BJ (cell line): ENCODE data around the gene PIP4P1. TPM values are rescaled to one million over a fixed set of nuclear protein-coding genes. Genes with fewer than 3 reads are reported as not detected.

Experiments
- CTCF ChIA-PET: fragments of 350-600 bp; formaldehyde crosslinking; extraction: SDS; loops from one replicate; lab custom pipeline; 2021; ENCODE audit warnings: antibody characterized with exemption, inconsistent platforms; lab: Yijun Ruan, JAX
- POLR2A ChIA-PET: fragments of 300-600 bp; sonication (Branson Sonifier 250); formaldehyde crosslinking; extraction: SDS; loops from one replicate; lab custom pipeline; 2021; ENCODE audit warnings: antibody characterized with exemption; lab: Charles Lee
- DNase-seq: peaks from one replicate; pipeline ENCODE4 v3.0.0-alpha.2; 2011; ENCODE audit warnings: low read depth
- H3K27me3 ChIP-seq: 2 replicates; pipeline ENCODE4 v1.6.0; 2011; ENCODE audit warnings: low read length; ENCODE audit not compliant: control insufficient read depth, insufficient read depth
- H3K36me3 ChIP-seq: 2 replicates; pipeline ENCODE4 v1.5.1; 2011; ENCODE audit warnings: low read length; ENCODE audit not compliant: control insufficient read depth, insufficient read depth
- H3K4me3 ChIP-seq: 2 replicates; pipeline ENCODE4 v1.5.1; 2011; ENCODE audit warnings: low read depth, mild to moderate bottlenecking, control low read depth, low read length
- polyA plus RNA-seq: library from polyadenylated mRNA; depleted of rRNA; stranded (reverse); fragments of >200 nt; gene quantifications from 2 replicates; pipeline ENCODE4 v1.2.3, GENCODE V29; 2011
- TF ChIP-seq, protein P1 (sequence below): IDR thresholded peaks from 2 replicates; pipeline ENCODE4 v1.5.1; 2011; ENCODE audit warnings: low read depth, mild to moderate bottlenecking, control low read depth, inconsistent platforms, low read length, moderate library complexity; ENCODE audit not compliant: insufficient read depth

Gene PIP4P1
- polyA plus RNA-seq, 1 experiment = 38.3 TPM

DNA sequence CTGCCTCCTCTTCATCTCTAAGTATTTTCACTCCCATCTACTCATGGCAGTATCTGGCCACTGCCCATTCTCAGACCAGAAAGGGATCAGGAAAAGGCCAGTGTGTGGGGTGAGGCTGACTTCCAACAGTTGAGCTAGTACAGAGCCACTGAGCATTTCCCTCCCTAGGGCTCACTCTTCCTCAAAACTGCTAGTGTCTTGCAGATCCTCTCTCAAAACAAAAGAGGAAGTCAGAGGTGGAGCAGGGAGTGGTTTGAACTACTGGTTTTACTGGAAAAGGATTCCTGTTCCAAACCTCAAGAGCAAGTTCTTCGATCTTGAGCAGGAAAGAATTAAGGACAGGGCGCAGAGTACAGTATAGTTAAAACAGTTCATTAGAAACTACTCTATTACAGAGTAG is 32.4 kb upstream of the PIP4P1 start:
- DNase-seq = no peak
- Histone ChIP-seq H3K4me3 (no peak overlapping the region), H3K36me3 (no peaks in the 10 kb centered on the region), H3K27me3 (no peaks in the 10 kb centered on the region)
- CTCF ChIA-PET = no interaction called here
- POLR2A ChIA-PET = no interaction called here
- TF ChIP-seq, protein P1, sequence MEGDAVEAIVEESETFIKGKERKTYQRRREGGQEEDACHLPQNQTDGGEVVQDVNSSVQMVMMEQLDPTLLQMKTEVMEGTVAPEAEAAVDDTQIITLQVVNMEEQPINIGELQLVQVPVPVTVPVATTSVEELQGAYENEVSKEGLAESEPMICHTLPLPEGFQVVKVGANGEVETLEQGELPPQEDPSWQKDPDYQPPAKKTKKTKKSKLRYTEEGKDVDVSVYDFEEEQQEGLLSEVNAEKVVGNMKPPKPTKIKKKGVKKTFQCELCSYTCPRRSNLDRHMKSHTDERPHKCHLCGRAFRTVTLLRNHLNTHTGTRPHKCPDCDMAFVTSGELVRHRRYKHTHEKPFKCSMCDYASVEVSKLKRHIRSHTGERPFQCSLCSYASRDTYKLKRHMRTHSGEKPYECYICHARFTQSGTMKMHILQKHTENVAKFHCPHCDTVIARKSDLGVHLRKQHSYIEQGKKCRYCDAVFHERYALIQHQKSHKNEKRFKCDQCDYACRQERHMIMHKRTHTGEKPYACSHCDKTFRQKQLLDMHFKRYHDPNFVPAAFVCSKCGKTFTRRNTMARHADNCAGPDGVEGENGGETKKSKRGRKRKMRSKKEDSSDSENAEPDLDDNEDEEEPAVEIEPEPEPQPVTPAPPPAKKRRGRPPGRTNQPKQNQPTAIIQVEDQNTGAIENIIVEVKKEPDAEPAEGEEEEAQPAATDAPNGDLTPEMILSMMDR = no peak

- H3K36me3 ChIP-seq = no peaks in the 10 kb centered on the region
- no peak overlapping the region for H3K4me3 ChIP-seq
- ChIA-PET POLR2A (no interaction called here), CTCF (interaction anchor here (1.2 kb wide), 1 partner anchor 12 kb away, joined by 3 read pairs; no protein-coding TSS in a partner anchor)
- H3K27me3 ChIP-seq = no peaks in the 10 kb centered on the region
- no peak for DNase-seq
- TF ChIP-seq, protein P1 = no peak
Observed at GRCh38 chr14:20492486-20492885, 31.3 kb upstream of the PIP4P1 start.

DNA sequence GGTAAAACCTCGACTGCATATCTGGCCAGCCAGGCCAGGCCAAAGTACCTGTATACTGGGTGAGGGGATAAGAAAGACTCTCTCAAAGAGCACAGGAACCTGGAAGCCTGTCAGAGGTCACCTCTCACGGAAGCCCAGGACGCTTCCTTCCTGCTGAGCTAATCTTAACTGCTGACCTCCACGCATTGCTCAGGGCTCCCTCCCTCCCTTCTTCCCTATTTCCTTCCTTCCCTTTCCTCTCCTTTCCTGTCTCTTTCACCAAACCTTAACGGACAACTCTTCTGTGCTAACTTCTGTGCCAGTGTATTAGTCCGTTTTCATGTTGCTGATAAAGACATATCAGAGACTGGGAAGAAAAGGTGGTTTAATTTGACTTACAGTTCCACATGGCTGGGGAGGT is 29.3 kb upstream of the PIP4P1 start:
- ChIA-PET CTCF (interaction anchor here (1.0 kb wide), 1 partner anchor 15 kb away, joined by 4 read pairs; no protein-coding TSS in a partner anchor), POLR2A (no interaction called here)
- Histone ChIP-seq H3K27me3 (no peaks in the 10 kb centered on the region; the same call in 1 of the 2 replicates), H3K4me3 (no peak overlapping the region), H3K36me3 (no peaks in the 10 kb centered on the region)
- TF ChIP-seq, protein P1 = no peak
- no peak for DNase-seq

DNA sequence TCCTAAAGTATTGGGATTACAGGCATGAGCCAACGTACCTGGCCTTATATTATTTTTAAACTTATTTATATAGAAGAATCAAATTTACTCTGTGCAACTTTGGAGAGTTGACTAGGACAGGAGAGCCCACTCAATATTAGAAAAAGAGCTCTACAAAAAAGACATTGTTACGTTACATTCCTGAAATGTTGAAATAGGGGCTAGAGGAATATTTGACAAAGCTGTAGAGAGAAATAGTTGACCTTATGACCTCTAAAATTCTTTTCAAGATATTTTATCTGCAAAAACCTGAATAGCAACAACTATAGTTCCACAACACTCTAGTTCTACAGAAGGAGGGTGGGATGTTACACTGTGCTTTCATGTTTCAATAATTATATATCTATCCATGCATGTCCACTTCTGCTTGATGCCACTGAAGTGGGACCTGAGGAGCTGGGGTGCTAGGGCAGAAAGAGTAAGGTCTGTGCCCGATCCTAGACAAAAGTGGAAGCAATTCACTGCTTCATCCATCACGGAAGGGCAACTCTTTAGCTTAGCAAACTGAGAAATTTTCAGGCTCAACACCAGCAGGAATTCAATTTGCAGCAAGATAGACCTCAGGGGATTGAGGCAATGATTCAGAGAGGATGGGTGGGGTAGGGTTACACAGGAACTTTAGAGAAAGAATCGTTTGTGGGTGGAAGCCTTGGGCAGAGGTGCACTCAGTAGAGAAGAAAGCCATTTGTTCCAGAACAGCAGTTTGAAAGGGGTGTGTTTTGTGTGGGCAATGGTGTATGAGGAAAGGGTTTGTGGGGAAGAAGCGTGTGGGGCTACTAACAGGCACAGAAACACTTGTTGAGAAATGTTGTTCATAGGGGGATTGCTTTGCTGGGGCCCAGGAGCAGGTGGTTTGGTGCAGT is 28.1 kb upstream of the PIP4P1 start:
- no peak overlapping the region for H3K4me3 ChIP-seq
- DNase-seq = no peak
- no peaks in the 10 kb centered on the region for H3K36me3 ChIP-seq
- ChIA-PET CTCF (interaction anchor here (1.0 to 1.7 kb wide), 2 partner anchors 14 to 74 kb away, joined by 3 to 4 read pairs; no protein-coding TSS in a partner anchor), POLR2A (no interaction called here)
- TF ChIP-seq, protein P1 = no peak
- H3K27me3 ChIP-seq = no peaks in the 10 kb centered on the region; the same call in 1 of the 2 replicates

DNA sequence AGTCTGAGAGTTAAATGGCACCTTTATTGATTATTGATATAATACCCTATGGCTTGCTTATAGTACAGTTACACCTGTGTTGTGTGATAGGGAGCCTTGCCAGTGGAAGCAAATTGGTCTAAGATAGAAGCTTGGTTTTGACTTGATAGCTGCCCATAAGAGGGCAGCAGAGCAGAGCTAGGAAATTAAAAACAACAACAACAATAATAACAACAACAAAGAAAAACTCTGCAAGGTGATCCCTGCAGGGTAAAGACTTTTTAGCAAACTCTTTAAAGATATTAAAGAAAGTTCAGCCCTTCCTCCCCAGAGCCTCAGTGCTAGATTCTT is 26.1 kb upstream of the PIP4P1 start:
- Histone ChIP-seq H3K27me3 (no peaks in the 10 kb centered on the region; the same call in none of the 2 replicates), H3K4me3 (no peak overlapping the region), H3K36me3 (no peaks in the 10 kb centered on the region)
- ChIA-PET POLR2A (no interaction called here), CTCF (interaction anchor here (1.0 kb wide), 1 partner anchor 11 kb away, joined by 3 read pairs; no protein-coding TSS in a partner anchor)
- TF ChIP-seq, protein P1 = no peak
- no peak for DNase-seq
